ENCODE data around the gene BCL7C. TPM values are rescaled to one million over a fixed set of nuclear protein-coding genes. Genes with fewer than 3 reads are reported as not detected.

Gene BCL7C
- total and polyA plus RNA-seq, 2 of the 4 experiments (the other 2 are of a cell fraction) = 32.3 to 34.9 TPM

DNA sequence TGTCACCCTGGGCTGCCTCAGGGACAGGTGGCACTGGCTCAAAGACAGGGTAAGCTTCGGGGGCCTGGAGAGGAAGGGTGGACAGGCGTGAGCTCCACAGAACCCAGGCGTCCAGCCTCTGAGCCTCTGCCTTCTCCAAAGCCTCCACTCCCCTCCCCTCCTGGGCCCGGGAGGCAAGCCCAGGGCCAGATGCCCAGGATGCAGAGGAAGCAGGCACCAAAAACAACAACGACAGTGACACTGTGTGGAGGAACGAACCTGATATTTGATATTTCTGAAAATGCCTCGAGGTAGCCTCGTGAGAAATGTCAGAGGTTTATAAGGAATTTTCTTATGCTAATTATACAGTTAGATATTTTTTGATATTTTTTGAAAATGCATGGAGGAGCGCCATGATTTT is 6.0 kb downstream of the BCL7C start:
- H3K79me1 ChIP-seq (ENCODE audit: low read depth in 1 of 2, low read length in 2 of 2) = peaks cover 9 to 59% of the 10 kb centered on the region in 2 experiments
- no peak overlapping the region for H4K5ac ChIP-seq (ENCODE audit: low read depth, low read length)
- no peak overlapping the region for H2AK9ac ChIP-seq (replicated peaks; ENCODE audit: low read depth, low read length, poor library complexity)
- POLR2A ChIA-PET (ENCODE audit: unreplicated experiment) = interaction anchor here (0.6 kb wide), 1 partner anchor 105 kb away, joined by 3 read pairs; no protein-coding TSS in a partner anchor
- no peak overlapping the region for H3K23ac ChIP-seq (ENCODE audit: low read depth, low read length)
- no peaks in the 10 kb centered on the region for H3K27me3 ChIP-seq (ENCODE audit: control insufficient read depth, insufficient read depth, low read length)
- H3K56ac ChIP-seq (ENCODE audit: extremely low read depth, insufficient read depth, low read length) = no peak overlapping the region
- no peak for ATAC-seq (ENCODE audit: low read depth)
- H2BK120ac ChIP-seq (ENCODE audit: low read depth, low read length) = no peak overlapping the region
- no peak overlapping the region for H3K18ac ChIP-seq (ENCODE audit: low read depth, low read length)
- H3K36me3 ChIP-seq (ENCODE audit: control insufficient read depth, insufficient read depth, low read length) = peaks cover 44% of the 10 kb centered on the region
- no peak overlapping the region for H3K14ac ChIP-seq (replicated peaks; ENCODE audit: low read depth, low read length)
- no peak overlapping the region for H3K9ac ChIP-seq (ENCODE audit: low read depth, low read length)
- no peak overlapping the region for H2AFZ ChIP-seq (replicated peaks; ENCODE audit: low read length, poor library complexity)
- intact Hi-C loops (cut with micrococcal nuclease) (no loop called here), in situ Hi-C loops (cut with MboI; ENCODE audit: low sequenced_read_pairs) (no loop called here), dilution Hi-C loops (cut with HindIII; ENCODE audit: low sequenced_read_pairs, unreplicated experiment) (no loop called here)
- no peak for TF ChIP-seq POLR2A (IDR thresholded peaks at IDR 0.05; ENCODE audit: low read depth, low read length)
- TF ChIP-seq CHD1 (IDR thresholded peaks at IDR 0.05; ENCODE audit: low read depth, low read length) = no peak
- TF ChIP-seq, protein P1, sequence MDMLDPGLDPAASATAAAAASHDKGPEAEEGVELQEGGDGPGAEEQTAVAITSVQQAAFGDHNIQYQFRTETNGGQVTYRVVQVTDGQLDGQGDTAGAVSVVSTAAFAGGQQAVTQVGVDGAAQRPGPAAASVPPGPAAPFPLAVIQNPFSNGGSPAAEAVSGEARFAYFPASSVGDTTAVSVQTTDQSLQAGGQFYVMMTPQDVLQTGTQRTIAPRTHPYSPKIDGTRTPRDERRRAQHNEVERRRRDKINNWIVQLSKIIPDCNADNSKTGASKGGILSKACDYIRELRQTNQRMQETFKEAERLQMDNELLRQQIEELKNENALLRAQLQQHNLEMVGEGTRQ (IDR thresholded peaks at IDR 0.05; ENCODE audit: low read depth, low read length) = no peak
- no peak overlapping the region for H4K8ac ChIP-seq (ENCODE audit: low read depth in 2 of 2, low read length in 2 of 2)
- no peak overlapping the region for H3K27ac ChIP-seq (ENCODE audit: insufficient read depth, low read length)
- H3K9me3 ChIP-seq (ENCODE audit: control insufficient read depth, insufficient read depth, low read length) = no peaks in the 10 kb centered on the region
- H2BK15ac ChIP-seq (ENCODE audit: low read depth, low read length) = no peak overlapping the region
- no peaks in the 10 kb centered on the region for H4K20me1 ChIP-seq (ENCODE audit: insufficient read depth, low read length)
- H3K4me1 ChIP-seq (ENCODE audit: control insufficient read depth, insufficient read depth, low read length) = peaks cover 2% of the 10 kb centered on the region; the same call in 1 of the 2 replicates
- H2AK5ac ChIP-seq (ENCODE audit: low read depth, low read length) = no peak overlapping the region
- no peak overlapping the region for H3K4me2 ChIP-seq (ENCODE audit: low read depth, low read length)
- WGBS, 2 experiments (ENCODE audit: extremely low coverage in 2 of 2, insufficient read length in 1 of 2) = no CpG with 5 or more reads among the region's 9 CpGs
- no peak overlapping the region for H3K4ac ChIP-seq (ENCODE audit: low read depth, low read length)
- CTCF ChIA-PET = no interaction called here
- H3K9me1 ChIP-seq (ENCODE audit: insufficient read depth, low read length) = peaks cover 1% of the 10 kb centered on the region; the same call in 1 of the 2 replicates
- no peak overlapping the region for H2BK20ac ChIP-seq (ENCODE audit: low read depth, low read length)
- H2BK5ac ChIP-seq (ENCODE audit: low read depth, low read length, poor library complexity, severe bottlenecking) = no peak overlapping the region
- BruUV-seq (replicated peaks) = no TSS peak
- H4K91ac ChIP-seq (ENCODE audit: insufficient read depth, low read depth, low read length) = no peak overlapping the region
- no peak overlapping the region for H3K4me3 ChIP-seq (ENCODE audit: insufficient read depth, low read depth, low read length)
- no peak for DNase-seq
